ENCODE data around the gene MEIOC.

DNA sequence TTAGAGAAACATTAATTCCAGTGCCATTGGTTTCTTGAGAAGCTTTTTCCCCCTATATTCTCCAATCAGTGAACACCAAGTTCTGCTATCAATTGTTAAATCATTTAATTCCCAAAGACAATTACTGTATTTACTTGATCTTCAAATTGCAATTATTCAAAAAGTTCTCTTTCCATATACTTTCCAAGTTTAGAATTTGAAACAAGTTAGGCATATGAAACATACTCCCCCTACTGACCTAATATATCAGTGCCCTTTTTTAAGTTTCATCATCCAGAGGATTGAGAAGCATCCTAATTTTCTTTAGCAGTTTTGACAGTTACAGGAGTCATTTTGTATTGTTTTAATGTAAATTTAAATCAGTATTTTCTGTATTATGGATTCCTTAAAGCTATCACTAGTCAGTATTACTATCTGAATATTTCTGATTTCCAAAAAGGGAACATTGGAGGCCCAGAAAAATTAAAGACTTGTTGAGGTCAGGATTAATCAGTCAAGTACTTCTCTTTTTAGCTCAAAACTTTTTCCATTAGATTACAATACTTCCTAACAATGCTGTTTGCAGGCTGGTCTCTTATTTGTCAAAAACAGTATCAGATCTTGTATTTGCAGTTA lies 16.3 kb downstream of the MEIOC start:
- no peak for TF ChIP-seq TAF1 (IDR thresholded peaks at IDR 0.05; ENCODE audit: low read depth, low read length)
- TF ChIP-seq POLR2A (IDR thresholded peaks at IDR 0.05; ENCODE audit: low read depth, low read length), result no peak

Data from GM12891 (cell line).